Measurements from ENCODE around the gene NLRP14. TPM values are rescaled to one million over a fixed set of nuclear protein-coding genes. Genes with fewer than 3 reads are reported as not detected.

NLRP14 gene
- total and polyA plus RNA-seq, 12 donors = 0.05 to 0.11 (median 0.11) TPM; not detected in 8

GRCh38 chr11:7115780-7116179, 95.5 kb downstream of the NLRP14 start:
- H3K4me3 ChIP-seq = no peak overlapping the region
- TF ChIP-seq CTCF (IDR thresholded peaks at IDR 0.05) = no peak
- no peak for TF ChIP-seq POLR2A (IDR thresholded peaks at IDR 0.05)
- no peaks in the 10 kb centered on the region for H3K36me3 ChIP-seq (replicated peaks in 1 of 2)
- intact Hi-C loops (cut with DNase I) = no loop called here
- H3K4me1 ChIP-seq (replicated peaks in 1 of 2) = no peaks in the 10 kb centered on the region
- H3K27me3 ChIP-seq = no peaks in the 10 kb centered on the region
- no peaks in the 10 kb centered on the region for H3K9me3 ChIP-seq (replicated peaks in 1 of 3)
- no peak for DNase-seq
- no peak overlapping the region for H3K27ac ChIP-seq
- WGBS, 4 donors = 42 to 62% (median 46%) methylated on average over 1 of the region's 1 CpG

GRCh38 chr11:7116370-7116769, 96.1 kb downstream of the NLRP14 start:
- 80 to 90% (median 88%) methylated on average over 3 of the region's 3 CpGs for WGBS, 4 donors
- intact Hi-C loops (cut with DNase I) = no loop called here
- DNase-seq = no peak
- no peaks in the 10 kb centered on the region for H3K9me3 ChIP-seq (replicated peaks in 1 of 3)
- H3K27me3 ChIP-seq = no peaks in the 10 kb centered on the region
- H3K4me1 ChIP-seq (replicated peaks in 1 of 2) = no peaks in the 10 kb centered on the region
- H3K36me3 ChIP-seq (replicated peaks in 1 of 2) = no peaks in the 10 kb centered on the region
- no peak overlapping the region for H3K27ac ChIP-seq
- no peak for TF ChIP-seq POLR2A (IDR thresholded peaks at IDR 0.05)
- no peak for TF ChIP-seq CTCF (IDR thresholded peaks at IDR 0.05)
- no peak overlapping the region for H3K4me3 ChIP-seq

Other genes starting within 250 kb of the NLRP14 start
- under 1 TPM in 4 of 9 donors, not detected in 5; 0.14 to 0.64 (median 0.26) TPM for gene OR2AG2, start 248.5 kb upstream of the NLRP14 start, total RNA-seq
- under 1 TPM in 1 of 3 donors, not detected in 2; 0.27 TPM for gene OR2AG2, start 248.5 kb upstream of the NLRP14 start, polyA plus RNA-seq
- not detected for gene OR2AG1, start 237.5 kb upstream of the NLRP14 start, total RNA-seq
- not detected for gene OR2AG1, start 237.5 kb upstream of the NLRP14 start, polyA plus RNA-seq
- gene OR6A2, start 220.8 kb upstream of the NLRP14 start, total RNA-seq = under 1 TPM in 5 of 9 donors, not detected in 4; 0.07 to 0.39 (median 0.13) TPM
- gene OR6A2, start 220.8 kb upstream of the NLRP14 start, polyA plus RNA-seq = not detected
- not detected for gene OR10A5, start 174.8 kb upstream of the NLRP14 start, total RNA-seq
- not detected for gene OR10A5, start 174.8 kb upstream of the NLRP14 start, polyA plus RNA-seq
- not detected for gene OR10A2, start 157.4 kb upstream of the NLRP14 start, total RNA-seq
- gene OR10A2, start 157.4 kb upstream of the NLRP14 start, polyA plus RNA-seq = not detected
- not detected for gene OR10A4, start 143.9 kb upstream of the NLRP14 start, total RNA-seq
- gene OR10A4, start 143.9 kb upstream of the NLRP14 start, polyA plus RNA-seq = not detected
- under 1 TPM in 3 of 9 donors, not detected in 6; 0.11 to 0.34 (median 0.28) TPM for gene OR2D2, start 128.0 kb upstream of the NLRP14 start, total RNA-seq
- gene OR2D2, start 128.0 kb upstream of the NLRP14 start, polyA plus RNA-seq = not detected
- gene OR2D3, start 99.5 kb upstream of the NLRP14 start, total RNA-seq = not detected
- not detected for gene OR2D3, start 99.5 kb upstream of the NLRP14 start, polyA plus RNA-seq
- gene ZNF215, start 94.1 kb upstream of the NLRP14 start, total RNA-seq = 1 to 10 TPM in 6 of 9 donors, under 1 TPM in 3; 0.51 to 2.6 (median 1.8) TPM
- 1 to 10 TPM in 1 of 3 donors, under 1 TPM in 2; 0.34 to 2.6 (median 0.64) TPM for gene ZNF215, start 94.1 kb upstream of the NLRP14 start, polyA plus RNA-seq
- gene ZNF214, start 133 bp upstream of the NLRP14 start, total RNA-seq = 10 to 100 TPM in 1 of 9 donors, 1 to 10 TPM in 7, under 1 TPM in 1; 0.96 to 14.2 (median 1.8) TPM
- gene ZNF214, start 133 bp upstream of the NLRP14 start, polyA plus RNA-seq = 1 to 10 TPM in 1 of 3 donors, under 1 TPM in 2; 0.48 to 2.3 (median 0.71) TPM
- under 1 TPM in 1 of 9 donors, not detected in 8; 0.06 TPM for gene RBMXL2, start 68.5 kb downstream of the NLRP14 start, total RNA-seq
- gene RBMXL2, start 68.5 kb downstream of the NLRP14 start, polyA plus RNA-seq = under 1 TPM in 1 of 3 donors, not detected in 2; 0.03 TPM
- 10 to 100 TPM in 1 of 9 donors, 1 to 10 TPM in 8; 3.5 to 17.7 (median 5.1) TPM for gene SYT9, start 231.4 kb downstream of the NLRP14 start, total RNA-seq
- 1 to 10 TPM in 2 of 3 donors, under 1 TPM in 1; 0.94 to 7.3 (median 1.0) TPM for gene SYT9, start 231.4 kb downstream of the NLRP14 start, polyA plus RNA-seq